GM23338 (cell line): ENCODE data around the gene AMELY. TPM values are rescaled to one million over a fixed set of nuclear protein-coding genes. Genes with fewer than 3 reads are reported as not detected.
"Not testable (repeated sequence)": the region's sequence is repeated elsewhere in the genome, so short reads cannot be mapped to it uniquely, and the experiment has no call there.

Source experiments
- ATAC-seq: fragments of 200-7000 bp; cut with Tn5 transposase; 3 replicates; pipeline ENCODE4 v1.9.1; 2020
- DNase-seq: peaks from one replicate; pipeline ENCODE4 v3.0.0-alpha.2; 2015; ENCODE audit warnings: low spot score
- H2AFZ ChIP-seq: fragments of 200-600 bp; sonication (generic); 2 replicates; pipeline ENCODE4 v1.8.0; 2016; ENCODE audit warnings: antibody characterized with exemption, mild to moderate bottlenecking, moderate library complexity
- H3F3A ChIP-seq: fragments of 200-600 bp; sonication (generic); replicated peaks from 2 replicates; pipeline ENCODE4 v1.8.0; 2017; ENCODE audit warnings: antibody characterized with exemption, mixed run types, low read depth
- H3K27ac ChIP-seq: fragments of 200-600 bp; sonication (generic); 2 replicates; pipeline ENCODE4 v1.6.1; 2016; ENCODE audit warnings: low read depth
- H3K27me3 ChIP-seq: fragments of 200-600 bp; sonication (generic); 2 replicates; pipeline ENCODE4 v1.8.0; 2016; ENCODE audit warnings: mild to moderate bottlenecking, mixed run types, moderate library complexity; ENCODE audit not compliant: insufficient read depth
- H3K36me3 ChIP-seq: fragments of 200-600 bp; sonication (generic); 2 replicates; pipeline ENCODE4 v1.8.0; 2016; ENCODE audit warnings: mild to moderate bottlenecking; ENCODE audit not compliant: insufficient read depth
- H3K4me1 ChIP-seq: fragments of 200-600 bp; sonication (generic); 2 replicates; pipeline ENCODE4 v1.8.0; 2016; ENCODE audit warnings: mild to moderate bottlenecking, moderate library complexity; ENCODE audit not compliant: insufficient read depth
- H3K4me2 ChIP-seq: fragments of 200-600 bp; sonication (generic); 2 replicates; pipeline ENCODE4 v1.7.1; 2017; ENCODE audit warnings: mixed run types
- H3K4me3 ChIP-seq: fragments of 200-600 bp; sonication (generic); 2 replicates; pipeline ENCODE4 v1.6.1; 2016; ENCODE audit warnings: mixed run types
- H3K79me2 ChIP-seq: fragments of 200-600 bp; sonication (generic); replicated peaks from 2 replicates; pipeline ENCODE4 v1.8.0; 2017; ENCODE audit warnings: mild to moderate bottlenecking; ENCODE audit not compliant: insufficient read depth
- H3K9me2 ChIP-seq: fragments of 200-600 bp; sonication (generic); 2 replicates; pipeline ENCODE4 v1.8.0; 2017; ENCODE audit not compliant: insufficient read depth
- H4K20me1 ChIP-seq: fragments of 200-600 bp; sonication (generic); replicated peaks from 2 replicates; pipeline ENCODE4 v1.8.0; 2017; ENCODE audit warnings: mild to moderate bottlenecking; ENCODE audit not compliant: insufficient read depth
- H3K27ac Mint-ChIP-seq: 2 replicates; pipeline ENCODE4 v1.8.0; 2020; ENCODE audit warnings: inconsistent platforms, mild to moderate bottlenecking, moderate library complexity, mixed read lengths
- H3K27me3 Mint-ChIP-seq: 3 replicates; pipeline ENCODE4 v1.8.0; 2022; ENCODE audit warnings: low read depth, mild to moderate bottlenecking, moderate library complexity, mixed read lengths, inconsistent platforms; ENCODE audit not compliant: insufficient read depth, poor library complexity
- H3K36me3 Mint-ChIP-seq: 3 replicates; pipeline ENCODE4 v1.8.0; 2021; ENCODE audit warnings: low read depth, mild to moderate bottlenecking, inconsistent platforms, moderate library complexity, mixed read lengths
- H3K4me1 Mint-ChIP-seq: 3 replicates; pipeline ENCODE4 v1.8.0; 2020; ENCODE audit warnings: mild to moderate bottlenecking, inconsistent platforms, mixed read lengths
- H3K4me3 Mint-ChIP-seq: 3 replicates; pipeline ENCODE4 v1.8.0; 2021; ENCODE audit warnings: moderate library complexity, mild to moderate bottlenecking, inconsistent platforms, mixed read lengths
- H3K9me3 Mint-ChIP-seq: 3 replicates; pipeline ENCODE4 v1.8.0; 2020; ENCODE audit warnings: moderate library complexity, mild to moderate bottlenecking, inconsistent platforms, mixed read lengths
- CREB1 ChIP-seq: fragments of 250-450 bp; sonication (Bioruptor Pico); IDR thresholded peaks from 2 replicates; pipeline ENCODE4 v1.5.0; 2020; ENCODE audit warnings: low read depth, mild to moderate bottlenecking, moderate library complexity
- CTCF ChIP-seq, 2 experiments: fragments of 200-600 bp in 1 of 2; sonication (generic) in 1 of 2; conservative IDR thresholded peaks; 2 replicates each; pipeline versions ENCODE4 v1.5.1 to v1.6.1; 2016 to 2017; ENCODE audit warnings: antibody characterized with exemption in 2 of 2, low read depth in 2 of 2, mild to moderate bottlenecking in 2 of 2, moderate library complexity in 1 of 2
- JUNB ChIP-seq: IDR thresholded peaks from one replicate; pipeline ENCODE4 v1.6.1; 2016; ENCODE audit warnings: antibody characterized with exemption; ENCODE audit not compliant: unreplicated experiment
- POLR2AphosphoS5 ChIP-seq: IDR thresholded peaks from 2 replicates; pipeline ENCODE4 v1.6.1; 2016; ENCODE audit warnings: antibody characterized with exemption, low read depth
- polyA plus RNA-seq: library from polyadenylated mRNA; unstranded; fragments of >200 nt; fragmentation: Nextera tagmentation; extraction: Ambion mirVana; gene quantifications from 2 replicates; pipeline ENCODE4 v1.2.1, GENCODE V29; 2016
- total RNA-seq: library from RNA; depleted of rRNA; stranded (reverse); fragments of >200 nt; shearing (Covaris generic); gene quantifications from 2 replicates; pipeline ENCODE4 v1.2.3, GENCODE V29; 2014; rRNA removed

The AMELY gene
- total and polyA plus RNA-seq, 2 experiments from 2014 or later: not detected

DNA sequence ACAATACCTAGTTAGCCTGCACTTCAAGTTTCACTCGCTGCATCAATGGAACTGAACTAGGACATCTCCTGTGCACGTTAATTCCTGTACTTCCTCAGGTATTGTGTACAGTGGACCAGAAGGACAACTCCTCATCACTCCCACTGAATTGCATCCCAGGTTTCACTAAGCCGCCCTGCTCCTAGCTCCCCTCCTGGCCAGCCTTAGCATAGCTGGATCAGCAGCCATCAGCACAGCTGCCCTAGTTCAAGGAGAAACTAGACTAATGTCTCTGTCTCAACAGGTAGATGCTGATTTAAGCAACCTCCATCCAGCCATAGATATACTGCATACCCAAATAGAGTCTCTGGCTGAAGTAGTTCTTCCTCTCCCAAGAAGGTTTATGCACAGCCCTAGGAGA is 17.1 kb downstream of the AMELY start:
- Mint-ChIP-seq H3K27ac (no peak overlapping the region), H3K9me3 (no peaks in the 10 kb centered on the region; the same call in 2 of the 3 replicates), H3K27me3 (peaks cover 82% of the 10 kb centered on the region), H3K4me1 (peaks cover 44% of the 10 kb centered on the region), H3K36me3 (no peaks in the 10 kb centered on the region), H3K4me3 (no peak overlapping the region)
- no peaks in the 10 kb centered on the region for H4K20me1 ChIP-seq
- no peaks in the 10 kb centered on the region for H3K9me2 ChIP-seq
- H3F3A ChIP-seq: no peaks in the 10 kb centered on the region
- peak in 1 of 2 experiments; percentile 16; a peak in 2 of 4 replicates for TF ChIP-seq CTCF (conservative IDR thresholded peaks at IDR 0.05; ENCODE audit: low read depth in 2 of 2)
- no peak for TF ChIP-seq JUNB
- peaks cover 97% of the 10 kb centered on the region for H3K27me3 ChIP-seq
- peaks cover 15% of the 10 kb centered on the region for H3K4me1 ChIP-seq
- peak overlapping the region; percentile 62 for H3K4me2 ChIP-seq
- H3K4me3 ChIP-seq: no peak overlapping the region; the same call in 1 of the 2 replicates
- no peaks in the 10 kb centered on the region for H3K36me3 ChIP-seq
- no peak overlapping the region for H2AFZ ChIP-seq
- no peak overlapping the region for H3K27ac ChIP-seq
- no peaks in the 10 kb centered on the region for H3K79me2 ChIP-seq
- ATAC-seq (peak; percentile 81), DNase-seq (peak; percentile 29)

DNA sequence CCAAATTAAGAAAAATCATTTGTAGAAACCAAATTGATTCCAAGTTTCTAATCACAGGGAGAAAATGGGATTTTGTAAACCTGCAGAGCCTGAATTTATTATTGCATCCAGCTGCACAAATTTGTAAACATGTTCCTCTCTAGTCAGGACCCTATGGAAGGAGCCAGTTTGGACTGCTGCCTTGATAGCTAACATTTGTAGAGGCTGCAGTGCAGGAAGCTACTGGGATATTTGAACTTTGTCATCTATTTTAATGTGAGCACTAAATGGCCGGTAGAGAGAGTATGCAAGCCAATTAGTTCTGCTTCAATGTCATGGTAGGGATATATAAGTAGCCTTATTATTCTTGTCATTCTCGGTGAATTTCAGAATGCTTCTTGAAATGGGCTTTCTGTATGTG is 62.2 kb downstream of the AMELY start:
- ATAC-seq: no peak
- Histone ChIP-seq H3K27me3 (no peaks in the 10 kb centered on the region), H3K4me2 (no peak overlapping the region), H3K36me3 (no peaks in the 10 kb centered on the region), H3K4me1 (no peaks in the 10 kb centered on the region), H3K27ac (no peak overlapping the region), H3K9me2 (no peaks in the 10 kb centered on the region), H3K79me2 (no peaks in the 10 kb centered on the region), H2AFZ (no peak overlapping the region), H3F3A (no peaks in the 10 kb centered on the region), H3K4me3 (no peak overlapping the region), H4K20me1 (no peaks in the 10 kb centered on the region)
- peaks cover 5% of the 10 kb centered on the region; the same call in 1 of the 3 replicates for H3K36me3 Mint-ChIP-seq
- peaks cover 2% of the 10 kb centered on the region; the same call in 1 of the 3 replicates for H3K9me3 Mint-ChIP-seq
- H3K27me3 Mint-ChIP-seq: peaks cover 5% of the 10 kb centered on the region
- no peak overlapping the region for H3K4me3 Mint-ChIP-seq
- DNase-seq: no peak
- H3K4me1 Mint-ChIP-seq: peaks cover 6% of the 10 kb centered on the region; the same call in 2 of the 3 replicates
- H3K27ac Mint-ChIP-seq: no peak overlapping the region
- TF ChIP-seq POLR2AphosphoS5 (no peak), CREB1 (CRISPR knock-in tag) (no peak)

- not testable (repeated sequence) for DNase-seq, H3K4me3 ChIP-seq, H3K79me2 ChIP-seq, H3K36me3 Mint-ChIP-seq, H2AFZ ChIP-seq, H3K9me3 Mint-ChIP-seq, H3K9me2 ChIP-seq, H3K4me3 Mint-ChIP-seq, H3K27ac ChIP-seq, H3K27ac Mint-ChIP-seq, H3K36me3 ChIP-seq, H3K4me1 ChIP-seq, ATAC-seq, H3K27me3 ChIP-seq, H3K27me3 Mint-ChIP-seq, H4K20me1 ChIP-seq, H3F3A ChIP-seq
- H3K4me1 Mint-ChIP-seq: peaks cover 18% of the 10 kb centered on the region; the same call in 2 of the 3 replicates
- H3K4me2 ChIP-seq: peak overlapping the region; percentile 40; the same call in 1 of the 2 replicates
Observed at GRCh38 chrY:6842650-6843049, 68.9 kb downstream of the AMELY start.

Other genes with a start within 250 kb of the AMELY start
- 4.1 and 5.8 TPM in 2 replicates for gene TBL1Y, start 1.1 kb downstream of the AMELY start, total RNA-seq
- 2.6 and 2.8 TPM in 2 replicates for gene TBL1Y, start 1.1 kb downstream of the AMELY start, polyA plus RNA-seq